Measurements from ENCODE around the gene MAGI1. TPM values are rescaled to one million over a fixed set of nuclear protein-coding genes. Genes with fewer than 3 reads are reported as not detected.

The MAGI1 gene
- total and polyA plus RNA-seq, 12 donors = 5.7 to 58.2 (median 37.7) TPM

GRCh38 chr3:65396078-65396477 lies 642.6 kb downstream of the MAGI1 start:
- Histone ChIP-seq H3K4me3 (no peak overlapping the region), H3K36me3 (peaks cover 0 to 10% (median under 1%) of the 10 kb centered on the region in 9 donors), H3K9me3 (no peaks in the 10 kb centered on the region), H3K27me3 (no peaks in the 10 kb centered on the region), H3K4me1 (peaks cover 0 to 13% (median 0%) of the 10 kb centered on the region in 9 donors), H3K27ac (no peak overlapping the region)
- no peak for TF ChIP-seq CTCF (IDR thresholded peaks at IDR 0.05)
- intact Hi-C loops (cut with DNase I) = no loop called here
- ATAC-seq = no peak
- DNase-seq = no peak

GRCh38 chr3:65391068-65391467 lies 647.6 kb downstream of the MAGI1 start:
- WGBS, 2 donors = 82 to 91% methylated on average over 5 of the region's 5 CpGs
- ATAC-seq (no peak), DNase-seq (no peak)
- TF ChIP-seq CTCF (IDR thresholded peaks at IDR 0.05) = no peak
- no peaks in the 10 kb centered on the region for H3K9me3 ChIP-seq
- intact Hi-C loops (cut with DNase I) = no loop called here
- H3K27me3 ChIP-seq = no peaks in the 10 kb centered on the region
- H3K4me3 ChIP-seq = no peak overlapping the region
- no peak overlapping the region for H3K27ac ChIP-seq
- peaks cover 0 to 37% (median 3%) of the 10 kb centered on the region in 9 donors for H3K36me3 ChIP-seq
- H3K4me1 ChIP-seq = peaks cover 0 to 1% (median 0%) of the 10 kb centered on the region in 9 donors

- H3K27ac ChIP-seq = no peak overlapping the region
- WGBS, 2 donors = 80 to 81% methylated on average over 4 of the region's 4 CpGs
- no peak for TF ChIP-seq CTCF (IDR thresholded peaks at IDR 0.05)
- H3K36me3 ChIP-seq = peaks cover 0 to 60% (median 24%) of the 10 kb centered on the region in 9 donors
- intact Hi-C loops (cut with DNase I) = no loop called here
- peaks cover 0 to 10% (median 0%) of the 10 kb centered on the region in 9 donors for H3K4me1 ChIP-seq
- DNase-seq = no peak
- H3K4me3 ChIP-seq = no peak overlapping the region
- H3K27me3 ChIP-seq = no peaks in the 10 kb centered on the region
- ATAC-seq = peak in 4 of 8 donors; percentile 26 to 70 (median 70)
- no peaks in the 10 kb centered on the region for H3K9me3 ChIP-seq
Measured at GRCh38 chr3:65385805-65386204, 652.9 kb downstream of the MAGI1 start.

- no peak for DNase-seq
- intact Hi-C loops (cut with DNase I) = no loop called here
- Histone ChIP-seq H3K36me3 (peaks cover 0 to 69% (median 24%) of the 10 kb centered on the region in 9 donors), H3K4me1 (peaks cover 0 to 10% (median 0%) of the 10 kb centered on the region in 9 donors), H3K27me3 (no peaks in the 10 kb centered on the region), H3K4me3 (no peak overlapping the region), H3K27ac (no peak overlapping the region), H3K9me3 (no peaks in the 10 kb centered on the region)
- no peak for TF ChIP-seq CTCF (IDR thresholded peaks at IDR 0.05)
- 94 to 95% methylated on average over 10 of the region's 10 CpGs for WGBS, 2 donors
- ATAC-seq = no peak
Measured at GRCh38 chr3:65381496-65382010, 657.2 kb downstream of the MAGI1 start.
